HepG2 (cell line): ENCODE data around the gene SCARF1. TPM values are rescaled to one million over a fixed set of nuclear protein-coding genes. Genes with fewer than 3 reads are reported as not detected.

Experiments
- AKAP8 ChIP-seq: sonication (generic); formaldehyde crosslinking; IDR thresholded peaks from 2 replicates; pipeline ENCODE4 v1.5.1; 2020; ENCODE audit warnings: mild to moderate bottlenecking, missing genetic modification reagents
- CENPX ChIP-seq: sonication (generic); formaldehyde crosslinking; IDR thresholded peaks from 2 replicates; pipeline ENCODE4 v1.9.0; 2021; ENCODE audit warnings: mild to moderate bottlenecking, missing genetic modification reagents, moderate library complexity
- DNMT3B ChIP-seq: conservative IDR thresholded peaks from 2 replicates; pipeline ENCODE4 v1.6.1; 2016; ENCODE audit warnings: missing biosample characterization, control low read depth
- FOXC1 ChIP-seq: sonication (generic); formaldehyde crosslinking; IDR thresholded peaks from 2 replicates; pipeline ENCODE4 v1.8.0; 2022; ENCODE audit warnings: mild to moderate bottlenecking, missing genetic modification reagents, borderline replicate concordance
- KLF12 ChIP-seq: sonication (generic); formaldehyde crosslinking; IDR thresholded peaks from 2 replicates; pipeline ENCODE4 v1.4.0; 2020; ENCODE audit warnings: missing genetic modification reagents, borderline replicate concordance
- MEIS2 ChIP-seq: sonication (generic); formaldehyde crosslinking; IDR thresholded peaks from 2 replicates; pipeline ENCODE4 v1.9.0; 2021; ENCODE audit warnings: mild to moderate bottlenecking, missing genetic modification reagents
- NCOA5 ChIP-seq: sonication (generic); formaldehyde crosslinking; IDR thresholded peaks from 2 replicates; pipeline ENCODE4 v1.4.0; 2020; ENCODE audit warnings: missing genetic modification reagents
- REPIN1 ChIP-seq: sonication (generic); formaldehyde crosslinking; IDR thresholded peaks from 2 replicates; pipeline ENCODE4 v1.8.0; 2022; ENCODE audit warnings: missing genetic modification reagents, low read depth, mild to moderate bottlenecking, borderline replicate concordance
- RFX3 ChIP-seq: IDR thresholded peaks from 2 replicates; pipeline ENCODE4 v1.6.1; 2016; ENCODE audit warnings: missing biosample characterization, missing genetic modification reagents
- ZNF264 ChIP-seq: sonication (generic); formaldehyde crosslinking; IDR thresholded peaks from 2 replicates; pipeline ENCODE4 v1.4.0; 2020; ENCODE audit warnings: missing genetic modification reagents
- ZNF451 ChIP-seq: sonication (generic); formaldehyde crosslinking; IDR thresholded peaks from 2 replicates; pipeline ENCODE4 v1.5.0; 2020; ENCODE audit warnings: mild to moderate bottlenecking, missing genetic modification reagents
- ZNF510 ChIP-seq: sonication (generic); formaldehyde crosslinking; IDR thresholded peaks from 2 replicates; pipeline ENCODE4 v1.4.0; 2020; ENCODE audit warnings: low read depth, mild to moderate bottlenecking, missing genetic modification reagents
- polyA plus RNA-seq, 8 experiments: library from polyadenylated mRNA; depleted of rRNA in 3 of 8; stranded (reverse) in 7 of 8; unstranded in 1 of 8; fragments of >200 nt; fragmentation: Illumina TruSeq in 4 of 8; extraction: Trizol in 4 of 8; gene quantifications; 2 replicates each; pipeline versions ENCODE4 v1.2.1 to v1.2.3, GENCODE V29; 2011 to 2016; ENCODE audit warnings: low read depth in 4 of 8, missing spikeins in 1 of 8, mixed read lengths in 1 of 8; ENCODE audit not compliant: insufficient read depth in 1 of 8
- total RNA-seq, 5 experiments: library from RNA; depleted of rRNA; stranded (reverse); fragments of >200 nt; fragmentation: Illumina TruSeq; extraction: Trizol; gene quantifications; 2 replicates each; pipeline ENCODE4 v1.2.3, GENCODE V29; 2016; ENCODE audit warnings: low read depth in 1 of 5
- TF ChIP-seq, protein P1 (sequence below): sonication (generic); formaldehyde crosslinking; IDR thresholded peaks from 2 replicates; pipeline ENCODE4 v1.5.0; 2020; ENCODE audit warnings: mild to moderate bottlenecking, missing genetic modification reagents, borderline replicate concordance
- TF ChIP-seq, protein P2 (sequence below): sonication (generic); formaldehyde crosslinking; IDR thresholded peaks from 2 replicates; pipeline ENCODE4 v1.8.0; 2022; ENCODE audit warnings: missing genetic modification reagents, mild to moderate bottlenecking, moderate library complexity, borderline replicate concordance

SCARF1 gene
- total and polyA plus RNA-seq, 2 of the 13 experiments (the other 11 are each of a cell fraction or from before 2014, with no cell fraction given) = 0.24 to 0.71 TPM

DNA sequence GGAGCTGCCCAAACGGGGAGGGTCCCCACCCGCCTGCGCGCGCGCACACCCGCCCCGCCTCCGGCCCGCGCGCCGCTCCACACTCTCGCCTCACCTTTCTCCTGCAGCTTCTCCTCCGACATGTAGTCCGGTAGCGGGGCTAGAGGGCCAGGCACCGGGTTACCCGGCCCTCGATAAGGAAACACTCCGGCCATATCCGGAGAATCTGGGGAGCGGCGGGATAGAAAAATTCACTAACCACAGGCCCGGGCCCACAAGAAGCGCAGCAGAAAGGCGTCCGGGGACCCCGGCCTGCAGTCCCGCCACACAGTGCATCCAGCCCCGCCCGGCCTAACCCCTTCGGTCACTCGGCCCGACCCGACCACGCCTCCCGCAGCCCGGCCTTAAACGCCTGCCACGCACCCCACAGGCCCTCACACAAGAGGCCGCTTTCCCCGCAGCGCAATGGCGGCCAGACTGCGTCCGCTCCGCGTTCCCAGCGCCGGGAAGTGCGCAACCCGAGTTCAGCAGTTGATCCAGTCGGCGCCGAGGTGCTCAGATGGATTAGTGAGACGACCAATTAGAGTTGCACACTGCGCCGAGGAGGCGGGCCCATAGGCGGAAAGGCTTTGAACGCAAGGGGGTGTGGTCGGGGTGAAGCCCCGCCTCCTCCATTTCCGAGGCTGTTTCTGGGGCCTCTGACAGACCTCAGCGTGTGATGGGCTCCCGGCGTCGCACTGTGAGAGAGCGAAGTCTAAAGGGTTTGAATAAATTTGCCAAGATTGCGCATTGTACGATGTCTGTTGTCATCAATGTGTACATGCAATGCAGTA is 39.1 kb upstream of the SCARF1 start, which contains the start of gene PRPF8 (continued):
- TF ChIP-seq, protein P1, sequence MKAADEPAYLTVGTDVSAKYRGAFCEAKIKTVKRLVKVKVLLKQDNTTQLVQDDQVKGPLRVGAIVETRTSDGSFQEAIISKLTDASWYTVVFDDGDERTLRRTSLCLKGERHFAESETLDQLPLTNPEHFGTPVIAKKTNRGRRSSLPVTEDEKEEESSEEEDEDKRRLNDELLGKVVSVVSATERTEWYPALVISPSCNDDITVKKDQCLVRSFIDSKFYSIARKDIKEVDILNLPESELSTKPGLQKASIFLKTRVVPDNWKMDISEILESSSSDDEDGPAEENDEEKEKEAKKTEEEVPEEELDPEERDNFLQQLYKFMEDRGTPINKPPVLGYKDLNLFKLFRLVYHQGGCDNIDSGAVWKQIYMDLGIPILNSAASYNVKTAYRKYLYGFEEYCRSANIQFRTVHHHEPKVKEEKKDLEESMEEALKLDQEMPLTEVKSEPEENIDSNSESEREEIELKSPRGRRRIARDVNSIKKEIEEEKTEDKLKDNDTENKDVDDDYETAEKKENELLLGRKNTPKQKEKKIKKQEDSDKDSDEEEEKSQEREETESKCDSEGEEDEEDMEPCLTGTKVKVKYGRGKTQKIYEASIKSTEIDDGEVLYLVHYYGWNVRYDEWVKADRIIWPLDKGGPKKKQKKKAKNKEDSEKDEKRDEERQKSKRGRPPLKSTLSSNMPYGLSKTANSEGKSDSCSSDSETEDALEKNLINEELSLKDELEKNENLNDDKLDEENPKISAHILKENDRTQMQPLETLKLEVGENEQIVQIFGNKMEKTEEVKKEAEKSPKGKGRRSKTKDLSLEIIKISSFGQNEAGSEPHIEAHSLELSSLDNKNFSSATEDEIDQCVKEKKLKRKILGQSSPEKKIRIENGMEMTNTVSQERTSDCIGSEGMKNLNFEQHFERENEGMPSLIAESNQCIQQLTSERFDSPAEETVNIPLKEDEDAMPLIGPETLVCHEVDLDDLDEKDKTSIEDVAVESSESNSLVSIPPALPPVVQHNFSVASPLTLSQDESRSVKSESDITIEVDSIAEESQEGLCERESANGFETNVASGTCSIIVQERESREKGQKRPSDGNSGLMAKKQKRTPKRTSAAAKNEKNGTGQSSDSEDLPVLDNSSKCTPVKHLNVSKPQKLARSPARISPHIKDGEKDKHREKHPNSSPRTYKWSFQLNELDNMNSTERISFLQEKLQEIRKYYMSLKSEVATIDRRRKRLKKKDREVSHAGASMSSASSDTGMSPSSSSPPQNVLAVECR (CRISPR knock-in tag) = peak; percentile 96
- no peak for TF ChIP-seq ZNF264 (CRISPR knock-in tag)
- TF ChIP-seq RFX3 (CRISPR knock-in tag) = no peak
- peak; percentile 78 for TF ChIP-seq MEIS2 (CRISPR knock-in tag)
- TF ChIP-seq, protein P2, sequence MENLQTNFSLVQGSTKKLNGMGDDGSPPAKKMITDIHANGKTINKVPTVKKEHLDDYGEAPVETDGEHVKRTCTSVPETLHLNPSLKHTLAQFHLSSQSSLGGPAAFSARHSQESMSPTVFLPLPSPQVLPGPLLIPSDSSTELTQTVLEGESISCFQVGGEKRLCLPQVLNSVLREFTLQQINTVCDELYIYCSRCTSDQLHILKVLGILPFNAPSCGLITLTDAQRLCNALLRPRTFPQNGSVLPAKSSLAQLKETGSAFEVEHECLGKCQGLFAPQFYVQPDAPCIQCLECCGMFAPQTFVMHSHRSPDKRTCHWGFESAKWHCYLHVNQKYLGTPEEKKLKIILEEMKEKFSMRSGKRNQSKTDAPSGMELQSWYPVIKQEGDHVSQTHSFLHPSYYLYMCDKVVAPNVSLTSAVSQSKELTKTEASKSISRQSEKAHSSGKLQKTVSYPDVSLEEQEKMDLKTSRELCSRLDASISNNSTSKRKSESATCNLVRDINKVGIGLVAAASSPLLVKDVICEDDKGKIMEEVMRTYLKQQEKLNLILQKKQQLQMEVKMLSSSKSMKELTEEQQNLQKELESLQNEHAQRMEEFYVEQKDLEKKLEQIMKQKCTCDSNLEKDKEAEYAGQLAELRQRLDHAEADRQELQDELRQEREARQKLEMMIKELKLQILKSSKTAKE (CRISPR knock-in tag) = no peak
- TF ChIP-seq REPIN1 (CRISPR knock-in tag) = 0 out of 2 replicates have a peak, but pooled peaks have one; percentile 42
- TF ChIP-seq NCOA5 (CRISPR knock-in tag) = no peak
- TF ChIP-seq AKAP8 (CRISPR knock-in tag) = no peak
- TF ChIP-seq FOXC1 (CRISPR knock-in tag) = peak; percentile 93
- no peak for TF ChIP-seq ZNF451
- no peak for TF ChIP-seq ZNF510 (CRISPR knock-in tag)
- no peak for TF ChIP-seq KLF12 (CRISPR knock-in tag)
- no peak for TF ChIP-seq DNMT3B (CRISPR knock-in tag)
- TF ChIP-seq CENPX (CRISPR knock-in tag) = no peak
